HG03064 (cell line): ENCODE data around the gene CHGA.

Experiments
- ATAC-seq: cut with Tn5 transposase; IDR thresholded peaks from one replicate; pipeline ENCODE4 v1.9.1; 2021; ENCODE audit warnings: low read depth; ENCODE audit not compliant: unreplicated experiment

The CHGA gene

GRCh38 chr14:92958373-92959188, 35.6 kb downstream of the CHGA start:
- ATAC-seq: no peak

DNA sequence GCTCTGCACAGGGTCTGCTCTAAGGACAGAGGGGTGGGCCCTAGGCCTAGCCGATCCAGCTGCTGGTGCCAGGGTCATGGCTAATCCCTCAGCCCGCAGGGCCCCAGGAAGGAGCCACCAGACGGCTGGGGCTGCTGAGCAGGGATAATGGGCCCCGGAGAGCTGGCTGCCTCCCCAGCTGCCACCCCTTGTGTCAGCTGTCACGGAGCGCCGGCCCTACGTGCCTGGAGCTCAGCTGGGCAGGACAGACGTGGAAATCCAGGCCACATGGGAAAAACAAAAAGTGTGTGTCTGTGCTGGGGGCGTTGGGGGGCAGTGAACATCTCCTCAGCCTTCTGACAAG, 36.2 kb downstream of the CHGA start:
- no peak for ATAC-seq

DNA sequence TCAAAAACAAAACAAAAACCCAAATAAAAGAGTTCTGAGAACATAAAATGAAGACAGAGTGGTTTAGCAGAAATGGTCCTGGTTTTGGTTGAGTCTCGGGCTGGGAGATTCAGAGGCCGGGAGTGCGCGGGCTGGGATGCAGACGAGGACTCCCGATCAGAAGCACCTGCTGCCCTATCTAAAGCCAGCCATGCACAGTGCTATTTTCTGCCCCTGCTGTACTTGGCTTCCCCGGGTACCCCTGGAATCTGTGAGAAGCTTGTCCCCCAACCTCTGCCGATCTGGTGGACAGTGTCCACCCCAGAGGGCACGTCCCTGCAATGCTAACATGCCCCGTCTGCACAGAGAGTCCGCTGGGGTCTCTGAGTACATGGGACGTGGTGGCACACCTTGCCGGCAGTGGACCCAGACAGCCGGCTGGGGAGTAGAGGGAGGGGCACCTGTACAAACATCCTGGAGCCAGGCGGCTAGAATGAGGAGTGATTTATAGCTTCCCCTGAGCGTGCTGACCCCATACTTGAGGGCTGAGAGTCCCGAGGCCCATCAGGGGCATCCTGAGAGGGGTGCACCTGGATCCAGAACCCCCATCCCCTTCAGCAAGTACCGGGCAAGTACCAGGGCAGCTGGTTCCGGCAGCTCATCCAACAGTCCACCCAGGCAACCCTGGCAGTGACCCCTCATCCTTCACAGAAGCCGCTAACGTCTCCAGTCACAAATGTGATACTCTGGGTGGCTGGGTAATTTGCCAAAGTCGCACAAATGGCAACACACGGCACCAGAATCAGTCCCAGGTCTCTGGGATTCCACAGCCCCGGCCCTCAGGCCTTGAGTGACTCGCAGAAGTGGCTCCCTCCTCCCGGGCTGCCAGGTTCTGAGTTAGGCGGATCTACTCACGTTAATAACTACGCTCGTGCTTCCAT, 37.1 kb downstream of the CHGA start:
- no peak for ATAC-seq

GRCh38 chr14:92960706-92961566, 38.0 kb downstream of the CHGA start:
- ATAC-seq: no peak

DNA sequence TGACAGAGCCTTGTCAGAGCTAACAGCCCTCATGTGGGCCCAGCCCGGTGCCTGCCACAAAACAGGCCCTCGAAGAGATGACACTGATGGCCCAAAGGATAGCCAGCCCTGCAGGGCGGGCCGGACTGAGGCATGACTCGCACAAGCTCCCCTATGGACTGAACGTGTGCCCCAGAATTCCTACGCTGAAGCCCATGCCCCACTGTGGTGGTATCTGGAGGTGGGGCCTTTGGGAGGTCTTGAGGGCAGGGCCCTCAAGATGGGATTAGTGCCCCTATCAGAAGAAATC, 38.6 kb downstream of the CHGA start:
- no peak for ATAC-seq

DNA sequence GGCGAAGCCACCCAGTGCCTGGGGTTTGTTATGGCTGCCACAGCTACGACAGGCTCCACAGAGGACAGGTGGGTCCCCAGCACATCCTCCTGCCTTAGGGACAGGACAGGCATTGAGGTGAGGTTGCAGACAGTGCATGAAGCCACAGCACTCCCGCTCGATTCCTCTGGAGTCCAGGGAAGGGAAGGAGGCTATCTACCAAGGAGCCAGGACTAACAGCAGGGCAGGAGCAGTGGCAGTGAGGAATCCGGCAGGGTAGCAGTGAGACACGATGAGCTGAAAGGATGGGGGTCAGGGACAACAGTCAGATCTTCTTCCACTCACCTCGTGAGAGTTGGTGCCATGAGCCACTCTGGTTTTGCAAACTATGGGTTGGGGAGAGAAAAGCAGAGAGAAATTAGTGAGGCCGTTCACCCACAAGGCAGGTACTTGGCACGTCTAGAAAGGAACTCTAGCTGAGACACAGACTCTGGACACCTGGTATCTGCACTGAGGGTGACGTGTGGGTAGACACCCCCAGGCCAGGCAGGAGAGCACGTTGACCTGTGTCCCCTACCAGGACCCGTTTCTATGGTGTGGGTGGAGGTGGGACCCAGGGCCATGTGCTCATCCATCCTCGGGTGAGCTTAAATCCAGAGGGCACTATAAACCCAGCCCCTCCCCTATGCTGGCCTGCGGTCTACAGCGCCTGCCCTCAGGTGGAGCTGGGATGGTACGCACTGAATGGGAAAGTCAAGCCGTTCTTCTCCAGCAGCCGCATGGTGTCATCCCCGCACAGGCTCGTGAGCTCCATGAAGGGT, 39.3 kb downstream of the CHGA start:
- ATAC-seq: no peak

DNA sequence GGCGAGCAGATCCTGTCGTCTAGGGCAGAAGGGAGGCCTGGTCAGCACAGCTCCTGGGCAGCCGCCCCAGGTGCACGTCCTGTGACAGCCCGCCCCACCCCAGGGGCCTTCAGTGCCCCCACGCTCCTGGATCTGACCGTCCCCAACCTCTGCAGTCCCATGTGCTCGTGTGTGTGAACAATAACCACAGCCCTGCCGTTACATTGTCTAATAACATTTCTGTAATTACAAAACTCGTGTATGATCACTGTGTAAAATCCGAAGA, 39.8 kb downstream of the CHGA start:
- no peak for ATAC-seq

GRCh38 chr14:92963301-92964123, 40.6 kb downstream of the CHGA start:
- no peak for ATAC-seq

DNA sequence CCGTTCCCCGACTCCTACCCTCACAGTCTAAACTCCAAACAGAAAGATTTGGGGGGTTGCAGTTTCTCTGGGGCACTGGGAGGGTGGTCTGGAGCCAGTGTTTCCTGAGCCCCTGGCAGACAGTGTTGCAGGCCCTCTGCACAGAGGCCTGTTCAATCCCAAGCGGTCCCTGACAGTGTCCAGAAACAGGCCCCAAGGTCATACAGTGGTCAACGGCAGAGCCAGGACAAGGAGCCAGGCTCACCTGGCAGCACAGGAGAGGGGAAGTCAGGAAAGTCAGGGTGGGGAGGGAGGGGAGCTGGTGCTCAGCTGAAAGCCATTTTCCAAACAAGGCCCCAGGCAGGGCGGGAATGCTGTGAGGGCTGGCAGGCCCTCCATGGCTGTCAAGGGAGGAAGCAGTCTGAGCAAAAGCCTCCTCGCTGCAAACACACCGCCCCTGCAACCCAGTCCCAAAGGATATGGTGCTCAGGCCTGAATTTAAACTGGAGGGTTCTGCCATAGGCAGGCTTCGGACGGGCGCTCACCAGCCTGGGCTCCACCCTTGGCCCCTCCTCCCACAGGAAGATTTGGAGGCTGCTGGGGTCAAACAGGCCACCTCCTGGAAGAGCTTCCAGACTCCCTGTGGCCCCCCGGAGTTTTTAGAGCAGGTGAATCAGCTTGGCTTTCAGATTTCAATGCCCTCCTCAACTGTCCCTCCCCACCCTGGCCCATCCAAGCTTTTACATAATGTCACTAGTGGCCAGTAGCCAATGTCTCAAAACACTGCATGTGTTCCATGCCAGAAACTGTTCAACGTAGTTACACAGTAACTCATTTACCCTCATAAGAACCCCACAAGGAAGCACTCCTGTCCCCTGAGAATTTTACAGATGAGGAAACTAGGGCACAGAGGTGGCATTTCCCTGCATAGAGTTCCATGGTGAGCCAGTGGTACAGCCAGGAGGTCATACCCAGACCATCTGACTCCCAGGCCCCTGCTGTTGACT, 41.5 kb downstream of the CHGA start:
- no peak for ATAC-seq

- ATAC-seq: no peak
These were observed 42.3 kb downstream of the CHGA start for GRCh38 chr14:92965281-92965680.

DNA sequence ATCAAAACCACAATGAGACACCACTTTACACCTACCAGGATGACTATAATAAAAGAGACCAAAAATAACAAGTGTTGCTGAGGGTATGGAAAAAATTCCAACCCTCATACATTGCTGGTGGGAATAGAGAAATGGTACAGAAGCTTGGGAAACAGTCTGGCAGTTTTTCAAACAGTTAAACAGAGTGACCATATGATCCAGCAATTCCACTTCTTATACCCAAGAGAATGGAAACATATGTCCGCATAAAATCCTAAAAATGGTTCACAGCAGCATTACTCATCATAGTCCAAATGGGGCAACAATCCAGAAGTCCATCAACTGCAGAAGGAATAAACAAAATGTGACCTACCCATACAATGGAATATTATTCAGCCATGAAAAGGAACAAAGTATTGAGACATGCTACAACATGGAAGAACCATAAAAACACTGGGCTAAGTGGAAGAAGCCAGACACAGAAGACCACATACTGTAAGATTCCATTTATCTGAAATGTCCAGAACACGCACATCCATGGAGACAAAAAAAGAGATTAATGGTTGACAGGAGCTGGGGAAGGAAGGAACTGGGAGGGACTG, 44.5 kb downstream of the CHGA start:
- ATAC-seq: no peak

DNA sequence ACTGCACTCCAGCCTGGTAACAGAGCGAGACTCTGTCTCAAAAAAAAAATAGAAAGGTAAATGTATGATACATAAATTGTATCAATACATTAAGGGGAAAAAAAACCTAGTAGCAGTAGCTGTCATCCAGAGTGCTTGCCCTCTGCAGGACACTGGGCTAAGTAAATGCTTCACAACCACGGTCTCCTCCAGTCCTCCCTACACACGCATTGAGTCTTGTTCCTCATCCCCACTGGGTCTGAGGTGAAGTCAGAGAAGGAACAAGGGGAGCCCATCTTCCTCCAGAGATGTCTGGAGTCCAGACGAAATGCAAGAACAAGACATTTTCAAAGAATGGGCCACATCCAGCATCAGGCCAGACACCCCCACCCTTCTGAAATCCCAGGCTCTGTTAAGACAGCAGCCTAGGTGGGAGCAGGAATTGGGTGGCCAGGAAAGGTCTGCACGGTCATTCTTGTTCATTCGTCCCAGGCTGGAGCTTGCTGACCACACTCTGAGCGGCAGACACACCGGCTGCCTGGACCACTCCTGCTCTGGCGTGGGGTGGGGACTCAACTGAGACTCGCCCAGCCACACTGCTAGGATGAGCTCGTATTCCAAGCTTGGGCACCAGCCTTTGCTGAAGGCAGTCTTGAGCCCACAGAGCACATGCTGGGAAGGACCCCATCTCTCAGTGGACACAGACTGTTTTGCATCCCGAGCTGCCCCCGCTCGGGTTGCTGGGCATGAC, 45.5 kb downstream of the CHGA start:
- ATAC-seq: no peak

DNA sequence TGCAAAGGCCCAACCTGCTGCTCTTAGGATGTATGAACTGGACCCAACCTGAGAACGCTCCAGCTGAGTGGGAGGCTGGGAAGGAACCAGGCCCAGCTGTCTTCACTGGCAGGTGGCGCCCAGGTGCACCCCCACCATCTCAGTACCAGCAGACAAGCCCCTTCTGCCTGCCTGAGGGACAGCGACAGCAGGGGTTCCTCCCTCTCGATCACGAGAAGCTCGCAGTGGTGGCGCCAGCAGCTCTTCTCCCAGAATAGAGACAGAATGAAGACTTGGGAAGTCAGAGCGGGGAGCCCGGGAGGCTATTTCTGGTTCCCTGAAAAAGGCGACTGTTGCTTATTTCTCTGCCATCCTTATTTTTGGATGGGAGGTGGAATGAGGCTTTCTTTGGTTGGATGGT, 46.5 kb downstream of the CHGA start:
- ATAC-seq: no peak

- no peak for ATAC-seq
These were observed 46.9 kb downstream of the CHGA start for GRCh38 chr14:92969871-92970270.

GRCh38 chr14:92970271-92970670, 47.3 kb downstream of the CHGA start:
- ATAC-seq: no peak

GRCh38 chr14:92971601-92972180, 48.7 kb downstream of the CHGA start:
- no peak for ATAC-seq

DNA sequence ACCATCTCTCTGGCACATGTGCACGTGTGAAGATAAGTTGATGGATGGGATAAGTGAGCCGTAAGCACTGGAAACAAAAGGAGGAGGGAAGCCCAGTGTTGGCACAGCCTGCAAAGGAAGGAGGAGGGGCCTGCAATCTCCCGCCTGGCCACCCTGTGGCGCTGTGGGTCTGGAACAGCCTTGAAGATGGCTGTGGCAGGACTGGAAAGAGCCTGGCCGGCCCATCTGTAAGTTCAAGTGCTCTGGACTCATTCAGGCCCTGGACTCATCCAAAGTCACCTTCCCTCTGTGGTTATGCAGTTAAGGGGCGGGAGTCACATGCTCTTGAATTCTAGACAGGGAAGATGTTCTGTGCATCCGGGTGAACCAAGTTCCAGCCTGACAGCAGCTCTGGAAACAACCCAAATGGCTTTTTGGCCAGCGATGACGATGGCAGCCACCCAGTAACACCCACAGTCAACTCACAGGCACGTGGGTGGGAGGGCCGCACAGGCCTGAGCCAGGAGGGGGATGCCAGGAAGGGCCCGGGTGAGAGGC, 50.4 kb downstream of the CHGA start:
- ATAC-seq: no peak
